NK-92 (cell line): ENCODE results near the gene SPPL2C.

ENCODE experiments used
- DNase-seq: peaks from one replicate; lab custom pipeline; 2025; ENCODE audit not compliant: unreplicated experiment; lab: John Stamatoyannopoulos, UW

SPPL2C gene

GRCh38 chr17:45844695-45845375 lies at the start of gene SPPL2C:
TSS of gene SPPL2C (plus strand) at chr17:45844881. CDS start at chr17:45844907, 26 bp downstream.
- DNase-seq = no peak

GRCh38 chr17:45800816-45801215 lies 43.9 kb upstream of the SPPL2C start:
- no peak for DNase-seq

- no peak for DNase-seq
Measured at GRCh38 chr17:45801421-45801820, 43.3 kb upstream of the SPPL2C start.

- no peak for DNase-seq
Measured at GRCh38 chr17:45808845-45809244, 35.8 kb upstream of the SPPL2C start.

GRCh38 chr17:45809499-45809898 lies 35.2 kb upstream of the SPPL2C start:
- DNase-seq = no peak

GRCh38 chr17:45812102-45812501 lies 32.6 kb upstream of the SPPL2C start:
- DNase-seq = no peak

- no peak for DNase-seq
Measured at GRCh38 chr17:45813048-45813725, 31.5 kb upstream of the SPPL2C start.

- no peak for DNase-seq
Measured at GRCh38 chr17:45814622-45815606, 29.8 kb upstream of the SPPL2C start.

GRCh38 chr17:45815752-45816151 lies 28.9 kb upstream of the SPPL2C start:
- no peak for DNase-seq

- no peak for DNase-seq
Measured at GRCh38 chr17:45818041-45818440, 26.6 kb upstream of the SPPL2C start.

- DNase-seq = no peak
Measured at GRCh38 chr17:45818699-45819098, 26.0 kb upstream of the SPPL2C start.

GRCh38 chr17:45819632-45820031 lies 25.0 kb upstream of the SPPL2C start:
- DNase-seq = no peak

- no peak for DNase-seq
Measured at GRCh38 chr17:45820052-45820780, 24.5 kb upstream of the SPPL2C start.

GRCh38 chr17:45821147-45821546 lies 23.5 kb upstream of the SPPL2C start:
- no peak for DNase-seq

- no peak for DNase-seq
Measured at GRCh38 chr17:45823598-45823997, 21.1 kb upstream of the SPPL2C start.

GRCh38 chr17:45824475-45824874 lies 20.2 kb upstream of the SPPL2C start:
- no peak for DNase-seq

- DNase-seq = no peak
Measured at GRCh38 chr17:45824901-45825492, 19.7 kb upstream of the SPPL2C start.

- no peak for DNase-seq
Measured at GRCh38 chr17:45825792-45826191, 18.9 kb upstream of the SPPL2C start.

- DNase-seq = no peak
Measured at GRCh38 chr17:45826919-45827588, 17.6 kb upstream of the SPPL2C start.

GRCh38 chr17:45828171-45828570 lies 16.5 kb upstream of the SPPL2C start:
- DNase-seq = no peak
